HG03558 (cell line): ENCODE data around the gene EFHD2.
"Not testable (repeated sequence)": the region's sequence is repeated elsewhere in the genome, so short reads cannot be mapped to it uniquely, and the experiment has no call there.

Experiments
- ATAC-seq: cut with Tn5 transposase; IDR thresholded peaks from one replicate; pipeline ENCODE4 v1.9.1; 2021; ENCODE audit warnings: moderate number of reproducible peaks; ENCODE audit not compliant: unreplicated experiment; ENCODE audit errors: extremely low read depth

Gene EFHD2

GRCh38 chr1:15449567-15449966 is 39.9 kb downstream of the EFHD2 start:
- ATAC-seq: no peak

- ATAC-seq: no peak
Measured at GRCh38 chr1:15451014-15451722, 41.5 kb downstream of the EFHD2 start.

GRCh38 chr1:15452216-15452615 is 42.5 kb downstream of the EFHD2 start:
- ATAC-seq: no peak

GRCh38 chr1:15452866-15453571 is 43.3 kb downstream of the EFHD2 start:
- ATAC-seq: no peak

- no peak for ATAC-seq
Measured at GRCh38 chr1:15453734-15454133, 44.0 kb downstream of the EFHD2 start.

- ATAC-seq: no peak
Measured at GRCh38 chr1:15454256-15454655, 44.6 kb downstream of the EFHD2 start.

- no peak for ATAC-seq
Measured at GRCh38 chr1:15455522-15455921, 45.8 kb downstream of the EFHD2 start.

- ATAC-seq: no peak
Measured at GRCh38 chr1:15456313-15456954, 46.7 kb downstream of the EFHD2 start, which contains the start of gene CELA2A. Gene CELA2A, plus strand, starts transcription at chr1:15456732. Its CDS starts 22 bp downstream, at chr1:15456754.

GRCh38 chr1:15457585-15457984 is 47.9 kb downstream of the EFHD2 start:
- ATAC-seq: no peak

GRCh38 chr1:15458388-15458787 is 48.7 kb downstream of the EFHD2 start:
- ATAC-seq: not testable (repeated sequence)

- no peak for ATAC-seq
Measured at GRCh38 chr1:15459771-15460707, 50.4 kb downstream of the EFHD2 start.

GRCh38 chr1:15460708-15461095 is 51.0 kb downstream of the EFHD2 start:
- ATAC-seq: no peak

GRCh38 chr1:15463064-15463800 is 53.5 kb downstream of the EFHD2 start:
- not testable (repeated sequence) for ATAC-seq

GRCh38 chr1:15463926-15464322 is 54.2 kb downstream of the EFHD2 start:
- not testable (repeated sequence) for ATAC-seq

- no peak for ATAC-seq
Measured at GRCh38 chr1:15465674-15466073, 56.0 kb downstream of the EFHD2 start.

- not testable (repeated sequence) for ATAC-seq
Measured at GRCh38 chr1:15466955-15467625, 57.4 kb downstream of the EFHD2 start.

- no peak for ATAC-seq
Measured at GRCh38 chr1:15468145-15468544, 58.5 kb downstream of the EFHD2 start.

GRCh38 chr1:15469361-15469760 is 59.7 kb downstream of the EFHD2 start:
- ATAC-seq: no peak
